GM12874 (cell line): ENCODE data around the gene ESRP2.

Experiments used
- TF ChIP-seq, protein P1 (sequence below): IDR thresholded peaks from 2 replicates; pipeline ENCODE4 v1.5.1; 2011; ENCODE audit warnings: low read depth, mild to moderate bottlenecking, control low read depth, low read length, moderate library complexity; ENCODE audit not compliant: insufficient read depth

The ESRP2 gene

DNA sequence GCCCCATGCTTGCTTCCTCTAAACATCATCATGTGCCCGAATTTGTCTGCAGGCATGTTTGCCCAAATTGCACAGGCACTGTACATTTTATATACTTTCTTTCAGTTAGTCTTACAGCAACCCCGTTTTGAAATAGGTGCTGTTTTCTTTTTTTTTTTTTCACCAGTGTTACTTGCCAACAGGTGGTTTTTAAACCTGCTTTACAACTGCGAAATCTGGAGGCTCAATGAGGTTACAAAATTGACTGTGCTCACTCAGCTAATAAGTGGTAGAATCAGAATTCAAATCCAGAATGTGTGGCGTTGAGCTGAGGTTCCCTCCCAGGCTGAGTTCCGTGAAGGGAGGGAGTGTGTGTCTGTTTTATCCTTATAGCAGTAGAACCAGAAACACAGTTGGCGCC is 15.0 kb upstream of the ESRP2 start:
- TF ChIP-seq, protein P1, sequence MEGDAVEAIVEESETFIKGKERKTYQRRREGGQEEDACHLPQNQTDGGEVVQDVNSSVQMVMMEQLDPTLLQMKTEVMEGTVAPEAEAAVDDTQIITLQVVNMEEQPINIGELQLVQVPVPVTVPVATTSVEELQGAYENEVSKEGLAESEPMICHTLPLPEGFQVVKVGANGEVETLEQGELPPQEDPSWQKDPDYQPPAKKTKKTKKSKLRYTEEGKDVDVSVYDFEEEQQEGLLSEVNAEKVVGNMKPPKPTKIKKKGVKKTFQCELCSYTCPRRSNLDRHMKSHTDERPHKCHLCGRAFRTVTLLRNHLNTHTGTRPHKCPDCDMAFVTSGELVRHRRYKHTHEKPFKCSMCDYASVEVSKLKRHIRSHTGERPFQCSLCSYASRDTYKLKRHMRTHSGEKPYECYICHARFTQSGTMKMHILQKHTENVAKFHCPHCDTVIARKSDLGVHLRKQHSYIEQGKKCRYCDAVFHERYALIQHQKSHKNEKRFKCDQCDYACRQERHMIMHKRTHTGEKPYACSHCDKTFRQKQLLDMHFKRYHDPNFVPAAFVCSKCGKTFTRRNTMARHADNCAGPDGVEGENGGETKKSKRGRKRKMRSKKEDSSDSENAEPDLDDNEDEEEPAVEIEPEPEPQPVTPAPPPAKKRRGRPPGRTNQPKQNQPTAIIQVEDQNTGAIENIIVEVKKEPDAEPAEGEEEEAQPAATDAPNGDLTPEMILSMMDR = no peak

GRCh38 chr16:68249371-68249770 is 13.4 kb upstream of the ESRP2 start:
- TF ChIP-seq, protein P1 = no peak

DNA sequence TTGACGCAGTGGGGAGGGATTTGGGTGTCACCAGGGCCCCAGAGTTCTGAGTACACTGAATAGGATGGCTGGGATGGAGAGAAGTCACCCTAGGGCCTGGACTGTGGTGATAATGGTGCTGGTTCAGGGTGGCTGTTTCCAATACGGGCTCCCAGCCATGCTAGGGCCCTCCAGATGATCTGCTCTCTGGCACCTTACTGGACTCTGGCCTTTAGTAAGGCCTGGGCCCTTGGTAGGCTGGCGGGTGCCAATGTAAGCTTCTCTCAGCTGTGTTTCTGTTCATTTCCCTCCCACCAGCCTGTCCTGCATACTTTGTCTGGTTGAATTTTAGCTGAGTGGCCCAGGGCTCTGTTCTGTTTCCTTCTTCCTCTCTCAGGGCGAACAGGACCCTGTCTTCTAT is 12.0 kb upstream of the ESRP2 start:
- TF ChIP-seq, protein P1 = no peak

- TF ChIP-seq, protein P1 = no peak
Observed at GRCh38 chr16:68247400-68247799, 11.5 kb upstream of the ESRP2 start.

DNA sequence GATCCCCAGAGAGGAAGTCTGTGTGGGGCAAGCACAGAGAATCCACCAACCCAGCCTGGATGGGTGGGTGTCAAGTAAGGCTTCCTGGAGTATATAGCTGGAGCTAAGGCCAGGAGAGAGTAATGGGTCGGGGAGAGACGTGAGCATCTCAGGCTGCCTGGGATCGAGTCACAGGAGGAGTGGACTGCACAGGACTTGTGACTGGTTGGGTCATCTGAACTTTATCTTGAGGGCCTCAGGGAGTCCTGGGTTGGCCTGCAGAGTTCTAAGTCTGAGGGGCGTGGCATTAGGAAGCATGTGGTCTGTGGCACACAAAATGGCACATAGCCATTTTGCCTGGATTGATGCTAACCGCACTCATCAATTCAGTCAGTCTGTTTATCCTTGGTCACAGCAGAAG is 10.7 kb upstream of the ESRP2 start:
- TF ChIP-seq, protein P1 = no peak

GRCh38 chr16:68246121-68246520 is 10.2 kb upstream of the ESRP2 start:
- TF ChIP-seq, protein P1 = no peak

- TF ChIP-seq, protein P1 = no peak
Observed at GRCh38 chr16:68244903-68245853, 9.3 kb upstream of the ESRP2 start, which contains the start of gene PLA2G15. Gene PLA2G15, plus strand, starts transcription at chr16:68245373. Its CDS starts 54 bp downstream, at chr16:68245427.
